SK-N-SH treated with all-trans-retinoic acid at 6 μM for 48 hours (cell line): ENCODE results near the gene GREB1.

ENCODE experiments used
- ATAC-seq: fragments of 200-7000 bp; cut with Tn5 transposase; 3 replicates; pipeline ENCODE4 v1.9.1; 2020; ENCODE audit warnings: mild to moderate bottlenecking, moderate library complexity
- ARNTL ChIP-seq: fragments of 450-650 bp; formaldehyde crosslinking; IDR thresholded peaks from 2 replicates; pipeline ENCODE4 v1.5.0; 2020; ENCODE audit warnings: low read depth, mild to moderate bottlenecking, moderate library complexity, borderline replicate concordance
- BACH2 ChIP-seq: fragments of 250-450 bp; sonication (Bioruptor Pico); IDR thresholded peaks from 2 replicates; pipeline ENCODE4 v1.9.0; 2021; ENCODE audit warnings: mild to moderate bottlenecking, borderline replicate concordance
- CREB5 ChIP-seq: fragments of 250-450 bp; sonication (Bioruptor Pico); IDR thresholded peaks from 2 replicates; pipeline ENCODE4 v1.5.1; 2020; ENCODE audit warnings: low read depth, mild to moderate bottlenecking, moderate library complexity
- CSDC2 ChIP-seq: fragments of 250-450 bp; sonication (Bioruptor Pico); IDR thresholded peaks from 2 replicates; pipeline ENCODE4 v1.5.0; 2020; ENCODE audit warnings: mild to moderate bottlenecking, moderate library complexity
- CSRNP3 ChIP-seq: fragments of 250-450 bp; sonication (Bioruptor Pico); IDR thresholded peaks from 2 replicates; pipeline ENCODE4 v1.5.1; 2021; ENCODE audit warnings: mild to moderate bottlenecking, moderate library complexity
- ESRRG ChIP-seq: fragments of 250-450 bp; sonication (Bioruptor Pico); IDR thresholded peaks from 2 replicates; pipeline ENCODE4 v1.6.1; 2021; ENCODE audit warnings: mild to moderate bottlenecking
- GLIS3 ChIP-seq: fragments of 250-450 bp; sonication (Bioruptor Pico); IDR thresholded peaks from 2 replicates; pipeline ENCODE4 v1.5.0; 2020; ENCODE audit warnings: mild to moderate bottlenecking, moderate library complexity
- ISL1 ChIP-seq: fragments of 250-450 bp; sonication (Bioruptor Pico); IDR thresholded peaks from 2 replicates; pipeline ENCODE4 v2.1.2; 2022; ENCODE audit warnings: mild to moderate bottlenecking, moderate library complexity
- OSR1 ChIP-seq: fragments of 250-450 bp; sonication (Bioruptor Pico); IDR thresholded peaks from 2 replicates; pipeline ENCODE4 v1.8.0; 2022; ENCODE audit warnings: moderate library complexity, mild to moderate bottlenecking, inconsistent platforms
- PATZ1 ChIP-seq: fragments of 250-450 bp; sonication (Bioruptor Pico); IDR thresholded peaks from 2 replicates; pipeline ENCODE4 v1.8.0; 2020; ENCODE audit warnings: mild to moderate bottlenecking, moderate library complexity, borderline replicate concordance
- POU6F1 ChIP-seq: fragments of 250-450 bp; sonication (Bioruptor Pico); IDR thresholded peaks from 2 replicates; pipeline ENCODE4 v1.8.0; 2021; ENCODE audit warnings: low read depth, mild to moderate bottlenecking, moderate library complexity, borderline replicate concordance
- PPARA ChIP-seq: fragments of 250-450 bp; sonication (Bioruptor Pico); IDR thresholded peaks from 2 replicates; pipeline ENCODE4 v1.5.0; 2020; ENCODE audit warnings: mild to moderate bottlenecking, borderline replicate concordance
- TCF4 ChIP-seq: fragments of 250-450 bp; sonication (Bioruptor Pico); IDR thresholded peaks from 2 replicates; pipeline ENCODE4 v1.8.0; 2021; ENCODE audit warnings: mild to moderate bottlenecking, moderate library complexity, borderline replicate concordance
- TSHZ2 ChIP-seq: fragments of 250-450 bp; sonication (Bioruptor Pico); IDR thresholded peaks from 2 replicates; pipeline ENCODE4 v1.5.0; 2020; ENCODE audit warnings: mild to moderate bottlenecking, moderate library complexity
- ZC3H10 ChIP-seq: fragments of 250-450 bp; sonication (Bioruptor Pico); IDR thresholded peaks from 2 replicates; pipeline ENCODE4 v1.5.1; 2021; ENCODE audit warnings: mild to moderate bottlenecking, moderate library complexity
- ZFP3 ChIP-seq: fragments of 250-450 bp; sonication (Bioruptor Pico); IDR thresholded peaks from 2 replicates; pipeline ENCODE4 v1.5.0; 2020; ENCODE audit warnings: mild to moderate bottlenecking, moderate library complexity
- ZFP30 ChIP-seq: fragments of 450-650 bp; formaldehyde crosslinking; IDR thresholded peaks from 2 replicates; pipeline ENCODE4 v1.5.0; 2022; ENCODE audit warnings: mild to moderate bottlenecking, moderate library complexity
- ZNF565 ChIP-seq: fragments of 450-650 bp; formaldehyde crosslinking; conservative IDR thresholded peaks from 2 replicates; pipeline ENCODE4 v1.5.0; 2020; ENCODE audit warnings: low read depth, mild to moderate bottlenecking, moderate library complexity
- ZNF70 ChIP-seq: fragments of 450-650 bp; formaldehyde crosslinking; IDR thresholded peaks from 2 replicates; pipeline ENCODE4 v1.5.0; 2020; ENCODE audit warnings: mild to moderate bottlenecking, moderate library complexity
- ZNF8 ChIP-seq: fragments of 450-650 bp; formaldehyde crosslinking; IDR thresholded peaks from 2 replicates; pipeline ENCODE4 v1.5.0; 2020; ENCODE audit warnings: mild to moderate bottlenecking, moderate library complexity

Gene GREB1

GRCh38 chr2:11520092-11520693 lies 13.7 kb upstream of the GREB1 start:
- no peak for TF ChIP-seq TCF4
- TF ChIP-seq PPARA (CRISPR knock-in tag), result no peak
- TF ChIP-seq CSRNP3, result no peak
- TF ChIP-seq ZFP3 (CRISPR knock-in tag), result no peak
- no peak for TF ChIP-seq CREB5 (CRISPR knock-in tag)
- TF ChIP-seq OSR1 (CRISPR knock-in tag), result no peak
- no peak for TF ChIP-seq ZNF565 (CRISPR knock-in tag)
- no peak for TF ChIP-seq ZNF8
- TF ChIP-seq CSDC2 (CRISPR knock-in tag), result no peak
- no peak for TF ChIP-seq ARNTL (CRISPR knock-in tag)
- no peak for TF ChIP-seq ZNF70 (CRISPR knock-in tag)
- TF ChIP-seq ISL1, result no peak
- no peak for TF ChIP-seq TSHZ2 (CRISPR knock-in tag)
- no peak for TF ChIP-seq BACH2
- no peak for TF ChIP-seq GLIS3 (CRISPR knock-in tag)
- TF ChIP-seq ESRRG (CRISPR knock-in tag), result no peak
- no peak for TF ChIP-seq ZC3H10 (CRISPR knock-in tag)

GRCh38 chr2:11521775-11522174 lies 12.1 kb upstream of the GREB1 start:
- no peak for ATAC-seq
- TF ChIP-seq BACH2, result no peak
- no peak for TF ChIP-seq ZFP3 (CRISPR knock-in tag)
- TF ChIP-seq, all 23 proteins: peak for 0

More at GRCh38 chr2:11520092-11520693, 13.7 kb upstream of the GREB1 start:
- no peak for ATAC-seq

DNA sequence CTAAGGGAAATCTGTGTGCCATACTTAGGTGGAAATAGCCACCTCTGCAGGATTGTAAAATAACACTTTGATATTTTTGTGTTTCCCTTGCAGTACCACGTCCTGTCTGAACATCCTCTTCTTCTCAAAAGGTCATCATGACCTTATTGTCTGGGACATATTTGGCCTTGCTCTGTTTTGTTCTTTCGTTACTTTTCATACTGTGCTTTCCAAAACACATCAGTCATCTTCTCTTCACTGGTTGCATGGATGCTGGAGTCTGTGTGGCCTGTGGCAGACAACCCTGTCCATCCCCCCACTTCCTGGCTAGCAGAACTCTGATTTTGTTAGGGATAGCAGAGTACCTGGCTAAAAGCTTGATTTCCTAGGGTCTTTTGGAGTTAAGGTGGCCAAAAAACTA lies 9.4 kb upstream of the GREB1 start:
- TF ChIP-seq PATZ1 (CRISPR knock-in tag) (no peak), ZNF70 (CRISPR knock-in tag) (no peak), PPARA (CRISPR knock-in tag) (no peak), ZNF8 (no peak), CREB5 (CRISPR knock-in tag) (no peak), ARNTL (CRISPR knock-in tag) (no peak), BACH2 (no peak), ISL1 (no peak), OSR1 (CRISPR knock-in tag) (no peak), ZC3H10 (CRISPR knock-in tag) (no peak), CSRNP3 (no peak), ZFP30 (CRISPR knock-in tag) (no peak), ZNF565 (CRISPR knock-in tag) (no peak), ZFP3 (CRISPR knock-in tag) (no peak), POU6F1 (CRISPR knock-in tag) (no peak), GLIS3 (CRISPR knock-in tag) (no peak)

More for the DNA sequence above, 9.4 kb upstream of the GREB1 start:
- ATAC-seq, result no peak
